Activated CD8-positive, alpha-beta T cell treated with anti-CD3 and anti-CD28 coated beads, Interleukin-2, amount 10 ng/mL, durations not matched to agents 7 days and 5 days (primary cell): ENCODE measurements around the gene NFKBIE. TPM values are rescaled to one million over a fixed set of nuclear protein-coding genes. Genes with fewer than 3 reads are reported as not detected.
"Not testable (repeated sequence)": the region's sequence is repeated elsewhere in the genome, so short reads cannot be mapped to it uniquely, and the experiment has no call there.

ENCODE experiments used
- ATAC-seq: fragments of 150-1000 bp; cut with Tn5 transposase; one replicate; pipeline ENCODE4 v1.10.0; 2021; ENCODE audit warnings: moderate library complexity
- CTCF ChIA-PET: fragments of 350-600 bp; sonication (Branson Sonifier 250); formaldehyde crosslinking; loops from one replicate; lab custom pipeline; 2021; ENCODE audit warnings: antibody characterized with exemption; lab: Charles Lee
- POLR2A ChIA-PET: fragments of 350-600 bp; sonication (Branson Sonifier 250); formaldehyde crosslinking; loops from one replicate; lab custom pipeline; 2021; ENCODE audit warnings: antibody characterized with exemption; lab: Charles Lee
- DNase-seq: peaks from one replicate; pipeline ENCODE4 v3.0.0-alpha.2; 2020
- H3K27ac Mint-ChIP-seq: one replicate; pipeline ENCODE4 v1.8.0; 2021; ENCODE audit warnings: mild to moderate bottlenecking, mixed read lengths
- H3K27me3 Mint-ChIP-seq: one replicate; pipeline ENCODE4 v1.8.0; 2021; ENCODE audit warnings: low read depth, mixed read lengths
- H3K36me3 Mint-ChIP-seq: one replicate; pipeline ENCODE4 v1.8.0; 2021; ENCODE audit warnings: low read depth, mixed read lengths
- H3K4me1 Mint-ChIP-seq: one replicate; pipeline ENCODE4 v1.8.0; 2021; ENCODE audit warnings: low read depth, mixed read lengths
- H3K4me3 Mint-ChIP-seq: one replicate; pipeline ENCODE4 v1.8.0; 2021; ENCODE audit warnings: mild to moderate bottlenecking, mixed read lengths
- H3K9me3 Mint-ChIP-seq: one replicate; pipeline ENCODE4 v1.8.0; 2022; ENCODE audit warnings: mixed read lengths; ENCODE audit not compliant: insufficient read depth
- total RNA-seq, 2 experiments: library from RNA; stranded (reverse); gene quantifications; one replicate each; pipeline ENCODE4 v1.2.3, GENCODE V29; 2021

Gene NFKBIE
- total RNA-seq, 2 experiments from 2014 or later = 14.1 to 16.9 TPM

- Mint-ChIP-seq H3K4me3 (peak overlapping the region; percentile 80), H3K4me1 (peaks cover 32% of the 10 kb centered on the region), H3K36me3 (peaks cover 7% of the 10 kb centered on the region), H3K27me3 (no peaks in the 10 kb centered on the region), H3K9me3 (no peaks in the 10 kb centered on the region), H3K27ac (peak overlapping the region; percentile 94)
- POLR2A ChIA-PET = interaction anchor here (0.6 to 5.6 kb wide), 4 partner anchors 9 to 32 kb away, joined by 3 to 54 read pairs (median 4); partner anchors contain the start of genes HSP90AB1 and SLC35B2
- CTCF ChIA-PET = interaction anchor here (0.6 to 2.8 kb wide), 23 partner anchors 9 to 1183 kb away, joined by 3 to 36 read pairs (median 4); partner anchors contain the start of genes HSP90AB1, MYMX and SLC35B2
- DNase-seq (peak; percentile 81), ATAC-seq (peak; percentile 97)
Measured at GRCh38 chr6:44237813-44238433, 27.4 kb downstream of the NFKBIE start.

- Mint-ChIP-seq H3K9me3 (no peaks in the 10 kb centered on the region), H3K4me1 (peaks cover 34% of the 10 kb centered on the region), H3K27ac (peak overlapping the region; percentile 94), H3K36me3 (peaks cover 11% of the 10 kb centered on the region), H3K27me3 (no peaks in the 10 kb centered on the region), H3K4me3 (peak overlapping the region; percentile 80)
- DNase-seq (peak; percentile 70), ATAC-seq (peak; percentile 75)
- ChIA-PET POLR2A (interaction anchor here (1.3 to 5.6 kb wide), 3 partner anchors 10 to 20 kb away, joined by 3 to 54 read pairs (median 5); partner anchors contain the start of genes HSP90AB1 and SLC35B2), CTCF (interaction anchor here (0.6 to 2.8 kb wide), 22 partner anchors 9 to 1182 kb away, joined by 3 to 36 read pairs (median 4); partner anchors contain the start of genes HSP90AB1, MYMX and SLC35B2)
Measured at GRCh38 chr6:44237021-44237812, 28.1 kb downstream of the NFKBIE start.

GRCh38 chr6:44235891-44236516 is 29.3 kb downstream of the NFKBIE start:
- CTCF ChIA-PET = interaction anchor here (0.9 to 3.0 kb wide), 8 partner anchors 9 to 139 kb away, joined by 3 to 37 read pairs (median 12); partner anchors contain the start of genes HSP90AB1, SLC29A1 and SLC35B2
- ATAC-seq = no peak
- H3K27me3 Mint-ChIP-seq = no peaks in the 10 kb centered on the region
- peaks cover 34% of the 10 kb centered on the region for H3K4me1 Mint-ChIP-seq
- no peak overlapping the region for H3K27ac Mint-ChIP-seq
- H3K4me3 Mint-ChIP-seq = no peak overlapping the region
- no peak for DNase-seq
- H3K9me3 Mint-ChIP-seq = no peaks in the 10 kb centered on the region
- POLR2A ChIA-PET = interaction anchor here (5.6 kb wide), 1 partner anchor 11 kb away, joined by 54 read pairs; the partner anchor contains the start of gene HSP90AB1
- peaks cover 21% of the 10 kb centered on the region for H3K36me3 Mint-ChIP-seq

GRCh38 chr6:44235269-44235668 is 30.1 kb downstream of the NFKBIE start:
- H3K9me3 Mint-ChIP-seq = no peaks in the 10 kb centered on the region
- no peak overlapping the region for H3K4me3 Mint-ChIP-seq
- ATAC-seq (no peak), DNase-seq (no peak)
- no peak overlapping the region for H3K27ac Mint-ChIP-seq
- peaks cover 25% of the 10 kb centered on the region for H3K36me3 Mint-ChIP-seq
- peaks cover 34% of the 10 kb centered on the region for H3K4me1 Mint-ChIP-seq
- POLR2A ChIA-PET = interaction anchor here (5.6 kb wide), 1 partner anchor 12 kb away, joined by 54 read pairs; the partner anchor contains the start of gene HSP90AB1
- CTCF ChIA-PET = interaction anchor here (1.0 to 3.0 kb wide), 14 partner anchors 10 to 139 kb away, joined by 3 to 37 read pairs (median 6); partner anchors contain the start of genes HSP90AB1, SLC29A1 and SLC35B2
- H3K27me3 Mint-ChIP-seq = no peaks in the 10 kb centered on the region

GRCh38 chr6:44234101-44235025 is 31.0 kb downstream of the NFKBIE start:
- POLR2A ChIA-PET = interaction anchor here (5.6 kb wide), 1 partner anchor 13 kb away, joined by 54 read pairs; the partner anchor contains the start of gene HSP90AB1
- DNase-seq (no peak), ATAC-seq (no peak)
- CTCF ChIA-PET = interaction anchor here (0.7 to 3.0 kb wide), 14 partner anchors 10 to 138 kb away, joined by 3 to 37 read pairs (median 5); partner anchors contain the start of genes HSP90AB1, SLC29A1 and SLC35B2
- Mint-ChIP-seq H3K4me1 (peaks cover 34% of the 10 kb centered on the region), H3K27me3 (no peaks in the 10 kb centered on the region), H3K4me3 (no peak overlapping the region), H3K27ac (peak overlapping the region; percentile 59), H3K9me3 (no peaks in the 10 kb centered on the region), H3K36me3 (peaks cover 25% of the 10 kb centered on the region)

GRCh38 chr6:44233567-44234100 is 31.7 kb downstream of the NFKBIE start:
- DNase-seq = no peak
- CTCF ChIA-PET = interaction anchor here (2.3 to 3.0 kb wide), 5 partner anchors 9 to 64 kb away, joined by 7 to 37 read pairs (median 17); partner anchors contain the start of genes HSP90AB1, SLC29A1 and SLC35B2
- H3K4me1 Mint-ChIP-seq = peaks cover 34% of the 10 kb centered on the region
- peaks cover 25% of the 10 kb centered on the region for H3K36me3 Mint-ChIP-seq
- no peaks in the 10 kb centered on the region for H3K27me3 Mint-ChIP-seq
- H3K27ac Mint-ChIP-seq = peak overlapping the region; percentile 83
- POLR2A ChIA-PET = interaction anchor here (5.6 kb wide), 1 partner anchor 13 kb away, joined by 54 read pairs; the partner anchor contains the start of gene HSP90AB1
- no peak for ATAC-seq
- no peaks in the 10 kb centered on the region for H3K9me3 Mint-ChIP-seq
- H3K4me3 Mint-ChIP-seq = no peak overlapping the region

GRCh38 chr6:44232676-44233566 is 32.4 kb downstream of the NFKBIE start:
- no peak for DNase-seq
- ChIA-PET POLR2A (interaction anchor here (5.6 kb wide), 1 partner anchor 14 kb away, joined by 54 read pairs; the partner anchor contains the start of gene HSP90AB1), CTCF (interaction anchor here (0.7 to 3.0 kb wide), 2 partner anchors 9 to 12 kb away, joined by 3 to 17 read pairs; partner anchors contain the start of gene HSP90AB1)
- H3K36me3 Mint-ChIP-seq = peaks cover 25% of the 10 kb centered on the region
- no peaks in the 10 kb centered on the region for H3K27me3 Mint-ChIP-seq
- H3K4me1 Mint-ChIP-seq = peaks cover 30% of the 10 kb centered on the region
- H3K4me3 Mint-ChIP-seq = no peak overlapping the region
- no peaks in the 10 kb centered on the region for H3K9me3 Mint-ChIP-seq
- no peak for ATAC-seq
- H3K27ac Mint-ChIP-seq = peak overlapping the region; percentile 83

GRCh38 chr6:44231426-44231825 is 33.9 kb downstream of the NFKBIE start:
- POLR2A ChIA-PET, H3K4me3 Mint-ChIP-seq, H3K9me3 Mint-ChIP-seq, DNase-seq, ATAC-seq, CTCF ChIA-PET, H3K27ac Mint-ChIP-seq, H3K27me3 Mint-ChIP-seq: not testable (repeated sequence)
- Mint-ChIP-seq H3K36me3 (peaks cover 25% of the 10 kb centered on the region), H3K4me1 (peaks cover 21% of the 10 kb centered on the region)

- Mint-ChIP-seq H3K4me3 (no peak overlapping the region), H3K27ac (no peak overlapping the region), H3K4me1 (peaks cover 26% of the 10 kb centered on the region), H3K9me3 (no peaks in the 10 kb centered on the region), H3K27me3 (no peaks in the 10 kb centered on the region), H3K36me3 (peaks cover 19% of the 10 kb centered on the region)
- CTCF ChIA-PET = no interaction called here
- DNase-seq = no peak
- ATAC-seq = no peak
- POLR2A ChIA-PET = no interaction called here
Measured at GRCh38 chr6:44230034-44230675, 35.2 kb downstream of the NFKBIE start.
